T-cell (primary cell): ENCODE data around the gene KRTAP4-6. TPM values are rescaled to one million over a fixed set of nuclear protein-coding genes. Genes with fewer than 3 reads are reported as not detected.
"Not testable (repeated sequence)": the region's sequence is repeated elsewhere in the genome, so short reads cannot be mapped to it uniquely, and the experiment has no call there.

Experiments used
- ATAC-seq, 4 experiments: fragments of 200-7000 bp in 3 of 4; fragments of 150-1000 bp in 1 of 4; cut with Tn5 transposase; replicated peaks in 1 of 4; 1 replicate in 3 of 4; 2 replicates in 1 of 4; pipeline ENCODE4 v1.10.0; 2021; ENCODE audit warnings: moderate library complexity in 3 of 4, mild to moderate bottlenecking in 2 of 4, moderate number of reproducible peaks in 1 of 4
- CTCF ChIA-PET, 2 donors: fragments of 300-600 bp; sonication (Branson Sonifier 250); formaldehyde crosslinking; loops; one replicate each; lab custom pipeline; 2022; ENCODE audit warnings: antibody characterized with exemption in 2 of 2; lab: Charles Lee
- POLR2A ChIA-PET, 2 donors: fragments of 300-600 bp; sonication (Branson Sonifier 250); formaldehyde crosslinking; loops; one replicate each; lab custom pipeline; 2022; ENCODE audit warnings: antibody characterized with exemption in 2 of 2; lab: Charles Lee
- DNase-seq, 35 experiments: peaks; one replicate each; pipeline versions ENCODE4 v3.0.0 to v3.0.0-alpha.2; 2013 to 2023
- H3K27ac ChIP-seq: one replicate; pipeline ENCODE4 v1.5.1; 2013; ENCODE audit warnings: low read length
- H3K27me3 ChIP-seq, 2 experiments: replicated peaks in 1 of 2; 1 replicate in 1 of 2; 2 replicates in 1 of 2; pipeline versions ENCODE4 v1.6.1 to v1.7.0; 2013; ENCODE audit warnings: low read length in 1 of 2, mixed read lengths in 1 of 2; ENCODE audit not compliant: control insufficient read depth in 2 of 2, insufficient read depth in 2 of 2; ENCODE audit errors: extremely low read depth in 1 of 2
- H3K36me3 ChIP-seq, 2 donors: 1 replicate in 1 of 2; 2 replicates in 1 of 2; pipeline versions ENCODE4 v1.6.1 to v1.7.0; 2013; ENCODE audit warnings: low read length in 1 of 2; ENCODE audit not compliant: control insufficient read depth in 2 of 2, insufficient read depth in 1 of 2; ENCODE audit errors: extremely low read depth in 1 of 2
- H3K4me1 ChIP-seq, 2 experiments: 1 replicate in 1 of 2; 2 replicates in 1 of 2; pipeline versions ENCODE4 v1.6.1 to v1.7.0; 2013; ENCODE audit warnings: low read length in 2 of 2, mixed read lengths in 1 of 2; ENCODE audit not compliant: insufficient read depth in 2 of 2, control insufficient read depth in 1 of 2; ENCODE audit errors: extremely low read depth in 1 of 2
- H3K4me3 ChIP-seq, 2 donors: 1 replicate in 1 of 2; 2 replicates in 1 of 2; pipeline versions ENCODE4 v1.5.1 to v1.7.0; 2013; ENCODE audit warnings: mild to moderate bottlenecking in 2 of 2, low read length in 1 of 2, moderate library complexity in 1 of 2; ENCODE audit not compliant: control insufficient read depth in 1 of 2; ENCODE audit errors: extremely low read depth in 1 of 2
- H3K9me3 ChIP-seq: 2 replicates; pipeline ENCODE4 v1.7.0; 2013
- H3K27ac Mint-ChIP-seq, 2 donors: one replicate each; pipeline ENCODE4 v1.8.0; 2020 to 2021; ENCODE audit warnings: mild to moderate bottlenecking in 2 of 2, mixed read lengths in 2 of 2
- H3K27me3 Mint-ChIP-seq, 2 donors: one replicate each; pipeline ENCODE4 v1.8.0; 2021 to 2022; ENCODE audit warnings: mixed read lengths in 2 of 2
- H3K36me3 Mint-ChIP-seq: one replicate; pipeline ENCODE4 v1.8.0; 2021; ENCODE audit warnings: mixed read lengths
- H3K4me1 Mint-ChIP-seq, 3 donors: one replicate each; pipeline ENCODE4 v1.8.0; 2020 to 2022; ENCODE audit warnings: mixed read lengths in 3 of 3, mild to moderate bottlenecking in 1 of 3
- H3K4me3 Mint-ChIP-seq, 3 donors: one replicate each; pipeline ENCODE4 v1.8.0; 2020 to 2022; ENCODE audit warnings: mild to moderate bottlenecking in 3 of 3, mixed read lengths in 3 of 3, moderate library complexity in 3 of 3
- H3K9me3 Mint-ChIP-seq, 3 donors: one replicate each; pipeline ENCODE4 v1.8.0; 2020 to 2022; ENCODE audit warnings: mixed read lengths in 3 of 3
- WGBS: methylation state at CpG from one replicate; pipeline ENCODE4 v1.1.5; 2013; ENCODE audit warnings: missing lambda C conversion rate; ENCODE audit not compliant: insufficient coverage; 5-methylcytosine and 5-hydroxymethylcytosine counted together
- total RNA-seq, 35 experiments: library from RNA in 6 of 35; stranded (reverse) in 6 of 35; fragments of 120-200 nt in 1 of 35; gene quantifications; one replicate each; pipeline versions ENCODE4 v1.2.1 to v1.2.4 and lab custom pipeline; 2013 to 2026

The KRTAP4-6 gene
- total RNA-seq, 5 donors from 2014 or later (not counting 1 experiment from before 2014, with no cell fraction given) = not detected

- H3K4me1 Mint-ChIP-seq, H3K27me3 ChIP-seq, H3K9me3 ChIP-seq, H3K27ac ChIP-seq, H3K27ac Mint-ChIP-seq, H3K4me3 Mint-ChIP-seq, H3K27me3 Mint-ChIP-seq, H3K9me3 Mint-ChIP-seq, H3K36me3 Mint-ChIP-seq, CTCF ChIA-PET, H3K36me3 ChIP-seq, POLR2A ChIA-PET, DNase-seq, H3K4me1 ChIP-seq, ATAC-seq, H3K4me3 ChIP-seq: not testable (repeated sequence)
- WGBS = 68% methylated on average over 7 of the region's 10 CpGs
These were observed 8.8 kb upstream of the KRTAP4-6 start for GRCh38 chr17:41148971-41149651.

- no peaks in the 10 kb centered on the region for H3K4me1 Mint-ChIP-seq
These were observed 7.3 kb upstream of the KRTAP4-6 start for GRCh38 chr17:41147531-41148204.

GRCh38 chr17:41145261-41145660 lies 4.9 kb upstream of the KRTAP4-6 start:
- Mint-ChIP-seq H3K36me3 (peaks cover 5% of the 10 kb centered on the region), H3K4me3 (no peak overlapping the region), H3K9me3 (peaks cover 18 to 25% (median 20%) of the 10 kb centered on the region in 3 donors), H3K27ac (no peak overlapping the region), H3K27me3 (no peaks in the 10 kb centered on the region), H3K4me1 (no peaks in the 10 kb centered on the region)
- H3K4me3 ChIP-seq = no peak overlapping the region
- H3K27ac ChIP-seq = no peak overlapping the region
- ChIA-PET CTCF (no interaction called here), POLR2A (no interaction called here)
- ATAC-seq (no peak), DNase-seq (no peak)
- H3K4me1 ChIP-seq = no peaks in the 10 kb centered on the region
- H3K9me3 ChIP-seq = no peaks in the 10 kb centered on the region
- no CpG with 5 or more reads among the region's 2 CpGs for WGBS
- H3K36me3 ChIP-seq = no peaks in the 10 kb centered on the region
- H3K27me3 ChIP-seq = peaks cover 2% of the 10 kb centered on the region in 2 experiments

More at GRCh38 chr17:41147531-41148204, 7.3 kb upstream of the KRTAP4-6 start:
- Histone ChIP-seq H3K9me3 (no peaks in the 10 kb centered on the region), H3K4me3 (no peak overlapping the region), H3K27ac (no peak overlapping the region), H3K36me3 (no peaks in the 10 kb centered on the region), H3K4me1 (no peaks in the 10 kb centered on the region), H3K27me3 (peaks cover 2% of the 10 kb centered on the region in 2 experiments)
- no peak overlapping the region for H3K4me3 Mint-ChIP-seq
- WGBS = 57% methylated on average over 1 of the region's 2 CpGs
- CTCF ChIA-PET = interaction anchor here in 1 of 2 donors (0.7 kb wide), 1 partner anchor 35 kb away, joined by 4 read pairs; no protein-coding TSS in a partner anchor
- no peak for ATAC-seq
- POLR2A ChIA-PET = no interaction called here
- H3K36me3 Mint-ChIP-seq = peaks cover 5% of the 10 kb centered on the region
- DNase-seq = no peak
- no peak overlapping the region for H3K27ac Mint-ChIP-seq
- no peaks in the 10 kb centered on the region for H3K27me3 Mint-ChIP-seq
- H3K9me3 Mint-ChIP-seq = peaks cover 10 to 12% (median 10%) of the 10 kb centered on the region in 3 donors

GRCh38 chr17:41144846-41145245 lies 4.5 kb upstream of the KRTAP4-6 start:
- H3K4me3 ChIP-seq = no peak overlapping the region
- H3K9me3 Mint-ChIP-seq = peaks cover 18 to 25% (median 20%) of the 10 kb centered on the region in 3 donors
- no peak overlapping the region for H3K27ac Mint-ChIP-seq
- no peaks in the 10 kb centered on the region for H3K9me3 ChIP-seq
- no peaks in the 10 kb centered on the region for H3K4me1 Mint-ChIP-seq
- peaks cover 5% of the 10 kb centered on the region for H3K36me3 Mint-ChIP-seq
- H3K4me1 ChIP-seq = no peaks in the 10 kb centered on the region
- no peak overlapping the region for H3K4me3 Mint-ChIP-seq
- H3K27me3 Mint-ChIP-seq = no peaks in the 10 kb centered on the region
- H3K27ac ChIP-seq = no peak overlapping the region
- no peak for ATAC-seq
- DNase-seq = no peak
- peaks cover 0 to 5% of the 10 kb centered on the region in 2 experiments for H3K27me3 ChIP-seq
- WGBS = no CpG with 5 or more reads among the region's 1 CpG
- CTCF ChIA-PET = no interaction called here
- H3K36me3 ChIP-seq = no peaks in the 10 kb centered on the region
- POLR2A ChIA-PET = no interaction called here

- Histone ChIP-seq H3K4me3 (no peak overlapping the region), H3K9me3 (no peaks in the 10 kb centered on the region), H3K4me1 (no peaks in the 10 kb centered on the region), H3K27me3 (peaks cover 0 to 4% of the 10 kb centered on the region in 2 experiments), H3K27ac (no peak overlapping the region), H3K36me3 (no peaks in the 10 kb centered on the region)
- ChIA-PET POLR2A (no interaction called here), CTCF (interaction anchor here in 1 of 2 donors (0.6 kb wide), 1 partner anchor 608 kb away, joined by 4 read pairs; no protein-coding TSS in a partner anchor)
- no peak overlapping the region for H3K4me3 Mint-ChIP-seq
- no peaks in the 10 kb centered on the region for H3K4me1 Mint-ChIP-seq
- peaks cover 12% of the 10 kb centered on the region for H3K36me3 Mint-ChIP-seq
- H3K9me3 Mint-ChIP-seq = peaks cover 27 to 34% (median 28%) of the 10 kb centered on the region in 3 donors
- ATAC-seq (no peak), DNase-seq (no peak)
- H3K27me3 Mint-ChIP-seq = peaks cover 0 to 3% of the 10 kb centered on the region in 2 donors
- H3K27ac Mint-ChIP-seq = no peak overlapping the region
These were observed 1.0 kb upstream of the KRTAP4-6 start for GRCh38 chr17:41141361-41141760.

GRCh38 chr17:41139865-41140264 lies 479 bp downstream of the KRTAP4-6 start:
- H3K27ac ChIP-seq, H3K27me3 Mint-ChIP-seq, POLR2A ChIA-PET, H3K4me1 ChIP-seq, H3K4me1 Mint-ChIP-seq, DNase-seq, CTCF ChIA-PET, H3K36me3 ChIP-seq, H3K4me3 Mint-ChIP-seq, H3K9me3 ChIP-seq, H3K27ac Mint-ChIP-seq, H3K27me3 ChIP-seq, ATAC-seq: not testable (repeated sequence)
- 87% methylated on average over 12 of the region's 12 CpGs for WGBS
- peaks cover 12% of the 10 kb centered on the region for H3K36me3 Mint-ChIP-seq
- H3K4me3 ChIP-seq = peak overlapping the region in 1 of 2 donors; percentile 3
- H3K9me3 Mint-ChIP-seq = peaks cover 27 to 34% (median 28%) of the 10 kb centered on the region in 3 donors
